Gastrocnemius medialis (tissue), 4 donors: Measurements from ENCODE around the gene NAV2.

Experiments
- CTCF ChIP-seq, 5 experiments: fragments of 450-650 bp in 3 of 5; fragments of 200-600 bp in 2 of 5; sonication (generic) in 2 of 5; IDR thresholded peaks in 4 of 5; conservative IDR thresholded peaks in 1 of 5; 1 replicate in 4 of 5; 2 replicates in 1 of 5; pipeline ENCODE4 v1.5.1; 2016 to 2019; ENCODE audit warnings: antibody characterized with exemption in 5 of 5, mild to moderate bottlenecking in 3 of 5, moderate library complexity in 3 of 5
- POLR2A ChIP-seq, 2 donors: fragments of 450-650 bp; IDR thresholded peaks; one replicate each; pipeline ENCODE4 v1.6.1; 2017; ENCODE audit warnings: antibody characterized with exemption in 2 of 2, mild to moderate bottlenecking in 2 of 2, moderate library complexity in 2 of 2

GRCh38 chr11:20099527-20099926, 386.9 kb downstream of the NAV2 start:
- no peak for TF ChIP-seq CTCF (IDR thresholded peaks at IDR 0.05 in 4 of 5, conservative IDR thresholded peaks at IDR 0.05 in 1 of 5)
- TF ChIP-seq POLR2A (IDR thresholded peaks at IDR 0.05), result no peak
